K562 (cell line): ENCODE data around the gene RECK. TPM values are rescaled to one million over a fixed set of nuclear protein-coding genes. Genes with fewer than 3 reads are reported as not detected.
A peak's percentile ranks its signal among the peaks of the same experiment; 100 is the strongest.

Experiments
- ATAC-seq: fragments of 200-7000 bp; cut with Tn5 transposase; 3 replicates; pipeline ENCODE4 v1.9.1; 2020; ENCODE audit warnings: moderate library complexity
- BruUV-seq: library from RNA; stranded (reverse); fragments of 400-500 nt; replicated peaks from 2 replicates; lab custom pipeline; 2021; lab: Mats Ljungman, UMichigan
- CTCF ChIA-PET: fragments of 300-600 bp; formaldehyde crosslinking; extraction: SDS; loops from one replicate; lab custom pipeline; 2021; ENCODE audit warnings: low intra/inter-chr PET ratio; lab: Yijun Ruan, JAX
- POLR2A ChIA-PET: fragments of 300-600, 350-650 bp; sonication (Branson Sonifier 250); formaldehyde crosslinking; extraction: SDS; loops from one replicate; lab custom pipeline; 2021; ENCODE audit warnings: antibody characterized with exemption, inconsistent platforms; lab: Yijun Ruan, JAX
- DNase-seq, 4 experiments: peaks; one replicate each; pipeline versions ENCODE4 v3.0.0 to v3.0.0-alpha.2; 2011 to 2018; ENCODE audit warnings: low spot score in 3 of 4, mixed read lengths in 3 of 4; ENCODE audit errors: extremely low read depth in 1 of 4
- FAIRE-seq: peaks from 2 replicates; lab custom pipeline; 2011; peaks lifted over from hg19 to GRCh38; lab: Jason Lieb, UNC
- H2AFZ ChIP-seq: 2 replicates; pipeline ENCODE4 v1.6.0; 2011; ENCODE audit warnings: low read depth, low read length, control low read depth, inconsistent platforms
- H3K27ac ChIP-seq: fragments of 200-600 bp; 3 replicates; pipeline ENCODE4 v1.8.0; 2011; ENCODE audit warnings: low read depth, mild to moderate bottlenecking, control low read depth, inconsistent platforms, low read length, moderate library complexity, mixed read lengths; ENCODE audit errors: extremely low read depth
- H3K27me3 ChIP-seq, 2 experiments: fragments of 300-600 bp in 1 of 2; 2 replicates in 1 of 2; 3 replicates in 1 of 2; pipeline versions ENCODE4 v1.6.0 to v1.8.0; 2011; ENCODE audit warnings: inconsistent platforms in 2 of 2, low read length in 2 of 2, mild to moderate bottlenecking in 1 of 2, mixed read lengths in 1 of 2, moderate library complexity in 1 of 2; ENCODE audit not compliant: control insufficient read depth in 2 of 2, insufficient read depth in 2 of 2
- H3K36me3 ChIP-seq: fragments of 300-600 bp; 3 replicates; pipeline ENCODE4 v1.8.0; 2011; ENCODE audit warnings: mild to moderate bottlenecking, low read length, inconsistent platforms; ENCODE audit not compliant: control insufficient read depth, insufficient read depth
- H3K4me1 ChIP-seq, 2 experiments: fragments of 200-600 bp in 1 of 2; replicated peaks in 1 of 2; 2 replicates in 1 of 2; 3 replicates in 1 of 2; pipeline versions ENCODE4 v1.5.1 to v1.8.0; 2011; ENCODE audit warnings: inconsistent platforms in 2 of 2, low read length in 2 of 2, mild to moderate bottlenecking in 1 of 2, mixed read lengths in 1 of 2, moderate library complexity in 1 of 2; ENCODE audit not compliant: control insufficient read depth in 2 of 2, insufficient read depth in 2 of 2
- H3K4me2 ChIP-seq: 2 replicates; pipeline ENCODE4 v1.6.1; 2011; ENCODE audit warnings: low read length, control low read depth, inconsistent platforms, mixed read lengths; ENCODE audit not compliant: insufficient read depth
- H3K4me3 ChIP-seq: fragments of 200-600 bp; sonication (generic), shearing (Covaris generic); 2 replicates; pipeline ENCODE4 v1.5.1; 2016; ENCODE audit warnings: control low read depth, inconsistent platforms
- H3K79me2 ChIP-seq: fragments of 200-600 bp; 3 replicates; pipeline ENCODE4 v1.8.0; 2011; ENCODE audit warnings: low read length, inconsistent platforms; ENCODE audit not compliant: control insufficient read depth, insufficient read depth
- H3K9ac ChIP-seq, 2 experiments: 2 replicates each; pipeline versions ENCODE4 v1.6.0 to v1.6.1; 2011; ENCODE audit warnings: low read depth in 2 of 2, low read length in 2 of 2, control low read depth in 1 of 2, inconsistent platforms in 1 of 2, mild to moderate bottlenecking in 1 of 2, mixed read lengths in 1 of 2; ENCODE audit not compliant: insufficient read depth in 1 of 2
- H3K9me1 ChIP-seq: one replicate; pipeline ENCODE4 v1.6.0; 2011; ENCODE audit warnings: inconsistent platforms, mild to moderate bottlenecking, low read length, moderate library complexity; ENCODE audit not compliant: control insufficient read depth, insufficient read depth
- H3K9me3 ChIP-seq: replicated peaks from 2 replicates; pipeline ENCODE4 v1.5.1; 2011; ENCODE audit warnings: low read depth, low read length, inconsistent platforms; ENCODE audit not compliant: control insufficient read depth, insufficient read depth
- H4K20me1 ChIP-seq: replicated peaks from 2 replicates; pipeline ENCODE4 v1.6.1; 2011; ENCODE audit warnings: low read length, inconsistent platforms, mixed read lengths; ENCODE audit not compliant: control insufficient read depth, insufficient read depth
- FOSL1 ChIP-seq: fragments of 200-800 bp; sonication (Bioruptor generic); conservative IDR thresholded peaks from 2 replicates; pipeline ENCODE4 v1.6.1; 2016; ENCODE audit warnings: missing genetic modification characterization, missing compliant biosample characterization
- PBX2 ChIP-seq, 2 experiments: IDR thresholded peaks in 1 of 2; conservative IDR thresholded peaks in 1 of 2; 2 replicates each; pipeline ENCODE4 v1.6.1; 2016; ENCODE audit warnings: low read depth in 2 of 2, mild to moderate bottlenecking in 1 of 2, missing compliant biosample characterization in 1 of 2, missing genetic modification characterization in 1 of 2, moderate library complexity in 1 of 2
- POLR2AphosphoS5 ChIP-seq: IDR thresholded peaks from 2 replicates; pipeline ENCODE4 v1.6.1; 2011; ENCODE audit warnings: mild to moderate bottlenecking, low read depth, low read length, moderate library complexity; ENCODE audit not compliant: control insufficient read depth, insufficient read depth
- RBFOX2 ChIP-seq: fragments of 200-400 bp; formaldehyde crosslinking; IDR thresholded peaks from 2 replicates; pipeline ENCODE4 v1.6.1; 2017; ENCODE audit warnings: low read depth, mild to moderate bottlenecking, low read length, moderate library complexity
- ZFP1 ChIP-seq: fragments of 450-650 bp; formaldehyde crosslinking; IDR thresholded peaks from 2 replicates; pipeline ENCODE4 v1.4.0; 2020; ENCODE audit warnings: mild to moderate bottlenecking, mixed read lengths
- ZNF174 ChIP-seq: fragments of 250-450 bp; sonication (Bioruptor Pico); IDR thresholded peaks from 2 replicates; pipeline ENCODE4 v1.4.0; 2020; ENCODE audit warnings: mild to moderate bottlenecking
- ZNF318 ChIP-seq, 2 experiments: fragments of 450-650 bp; IDR thresholded peaks; 2 replicates each; pipeline ENCODE4 v1.6.1; 2016; ENCODE audit warnings: mild to moderate bottlenecking in 2 of 2, borderline replicate concordance in 1 of 2, low read depth in 1 of 2, moderate library complexity in 1 of 2
- ZNF444 ChIP-seq: fragments of 250-450 bp; sonication (Bioruptor Pico); IDR thresholded peaks from 2 replicates; pipeline ENCODE4 v1.4.0; 2020; ENCODE audit warnings: mild to moderate bottlenecking, moderate library complexity
- WGBS: fragments of 100-300 bp; shearing (Covaris generic); methylation state at CpG from one replicate; pipeline ENCODE4 v1.1.6; 2016; ENCODE audit warnings: low coverage, mixed read lengths; ENCODE audit not compliant: insufficient coverage; ENCODE audit errors: missing lambda C conversion rate; 5-methylcytosine and 5-hydroxymethylcytosine counted together
- in situ Hi-C: fragments of 300-500 bp; cut with MboI; formaldehyde crosslinking; loops from 4 replicates; pipeline ENCODE4 v1.15.0; 2018; ENCODE audit warnings: inconsistent platforms, mixed read lengths
- intact Hi-C: fragments of 100-400 bp; cut with micrococcal nuclease; formaldehyde crosslinking; loops from 2 replicates; pipeline ENCODE4 v1.14.2; 2022
- polyA plus RNA-seq, 8 experiments: library from polyadenylated mRNA; depleted of rRNA in 4 of 8; stranded (reverse) in 5 of 8; unstranded in 3 of 8; fragments of >200 nt; fragmentation: Nextera tagmentation in 2 of 8; fragmentation: Illumina TruSeq in 1 of 8; extraction: Ambion mirVana in 2 of 8; extraction: Trizol in 1 of 8; gene quantifications; 2 replicates each; pipeline versions ENCODE4 v1.2.1 to v1.2.3, GENCODE V29; 2011 to 2014; ENCODE audit warnings: inconsistent platforms in 1 of 8, missing spikeins in 1 of 8
- total RNA-seq, 7 experiments: library from RNA; depleted of rRNA in 6 of 7; stranded (reverse); fragments of >200 nt in 6 of 7; fragmentation: Illumina TruSeq in 2 of 7; extraction: Trizol in 2 of 7; gene quantifications; 2 replicates each; pipeline versions ENCODE4 v1.2.1 to v1.2.3, GENCODE V29; 2011 to 2021; ENCODE audit warnings: low replicate concordance in 1 of 7

RECK gene
- total and polyA plus RNA-seq, 9 of the 15 experiments (the other 6 are each of a cell fraction or from before 2014, with no cell fraction given): 0.04 to 0.36 (median 0.16) TPM

DNA sequence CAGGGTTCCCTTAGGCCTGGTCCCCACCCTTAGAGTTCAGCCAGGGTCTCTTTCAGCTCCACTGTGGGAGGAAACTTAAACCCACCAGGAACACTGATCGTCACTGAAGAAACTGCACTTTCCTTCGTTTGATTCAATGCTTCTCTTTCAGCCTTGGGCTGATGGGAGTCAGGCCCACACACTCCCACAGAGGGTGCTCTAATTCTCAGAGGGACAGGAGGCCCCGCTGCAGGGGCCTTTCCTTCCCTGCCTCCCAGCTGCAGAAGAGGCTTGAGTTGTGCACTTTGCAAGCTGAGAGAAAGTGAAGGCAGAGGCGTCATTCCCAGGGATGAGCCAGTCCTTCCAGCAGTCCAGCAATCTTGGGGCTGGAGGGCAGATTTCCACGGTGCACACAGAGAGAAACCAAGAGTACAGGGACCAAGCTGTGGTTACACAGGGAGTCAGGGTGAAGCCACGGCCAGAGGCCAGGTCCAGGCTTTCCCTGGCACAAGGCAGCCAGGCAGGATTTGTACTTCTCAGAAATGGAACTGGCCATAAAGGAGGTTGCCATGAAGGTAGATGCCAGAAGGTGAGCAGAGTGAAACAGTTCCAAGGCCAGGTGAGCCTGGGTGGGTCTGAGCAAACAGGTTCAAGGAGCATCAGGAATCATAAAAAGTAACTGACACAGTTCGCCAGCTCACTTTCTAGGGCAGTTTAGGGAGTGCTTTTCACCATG lies 89.5 kb downstream of the RECK start:
- Histone ChIP-seq H3K4me2 (no peak overlapping the region), H3K79me2 (no peaks in the 10 kb centered on the region), H3K9me3 (no peaks in the 10 kb centered on the region), H3K36me3 (no peaks in the 10 kb centered on the region), H3K27ac (no peak overlapping the region), H3K27me3 (peaks cover 0 to 8% of the 10 kb centered on the region in 2 experiments; a peak in 3 of 5 replicates), H3K9me1 (no peaks in the 10 kb centered on the region), H3K4me3 (no peak overlapping the region), H4K20me1 (no peaks in the 10 kb centered on the region), H3K4me1 (no peaks in the 10 kb centered on the region; a peak in 2 of 5 replicates), H2AFZ (peak overlapping the region; percentile 39; the same call in 1 of the 2 replicates), H3K9ac (peak overlapping the region in 1 of 2 experiments; percentile 52; a peak in 2 of 4 replicates)
- FAIRE-seq (no peak), ATAC-seq (peak; percentile 66), DNase-seq (no peak)
- intact Hi-C loops (no loop called here), in situ Hi-C loops (no loop called here)
- ChIA-PET POLR2A (interaction anchor here (0.6 kb wide), 1 partner anchor 12 kb away, joined by 3 read pairs; no protein-coding TSS in a partner anchor), CTCF (no interaction called here)
- WGBS: 37% methylated on average over 4 of the region's 7 CpGs
- TF ChIP-seq ZNF444 (CRISPR knock-in tag) (no peak), PBX2 (CRISPR knock-in tag; IDR thresholded peaks at IDR 0.05; ENCODE audit: low read depth) (no peak), PBX2 (tag; conservative IDR thresholded peaks at IDR 0.05; ENCODE audit: low read depth) (no peak), POLR2AphosphoS5 (no peak), RBFOX2 (no peak), FOSL1 (tag) (no peak), ZNF318 (IDR thresholded peaks at IDR 0.05; ENCODE audit: borderline replicate concordance in 1 of 2, low read depth in 1 of 2) (no peak), ZNF174 (no peak), ZFP1 (CRISPR knock-in tag) (no peak)
- no TSS peak for BruUV-seq
